Left ventricle myocardium inferior (tissue), 1 donor: Measurements from ENCODE around the gene NCKAP5. TPM values are rescaled to one million over a fixed set of nuclear protein-coding genes. Genes with fewer than 3 reads are reported as not detected.

Experiments
- DNase-seq: peaks from one replicate; pipeline ENCODE4 v3.0.0-alpha.2; 2020
- H3K27ac ChIP-seq: fragments of 200-600 bp; replicated peaks from 2 replicates; pipeline ENCODE4 v1.8.0; 2021
- H3K27me3 ChIP-seq: fragments of 200-600 bp; 2 replicates; pipeline ENCODE4 v1.8.0; 2021; ENCODE audit warnings: low read depth
- H3K36me3 ChIP-seq: fragments of 200-600 bp; 2 replicates; pipeline ENCODE4 v1.8.0; 2021
- H3K4me1 ChIP-seq: fragments of 200-600 bp; 2 replicates; pipeline ENCODE4 v1.8.0; 2021
- H3K4me3 ChIP-seq: fragments of 200-600 bp; 2 replicates; pipeline ENCODE4 v1.8.0; 2021; ENCODE audit warnings: mild to moderate bottlenecking, moderate library complexity
- H3K9me3 ChIP-seq: fragments of 200-600 bp; replicated peaks from 2 replicates; pipeline ENCODE4 v1.8.0; 2021
- CTCF ChIP-seq: fragments of 200-600 bp; IDR thresholded peaks from 2 replicates; pipeline ENCODE4 v1.8.0; 2021; ENCODE audit warnings: antibody characterized with exemption, mild to moderate bottlenecking, borderline replicate concordance
- intact Hi-C: fragments of 100-400 bp; cut with micrococcal nuclease; formaldehyde crosslinking; loops from one replicate; pipeline ENCODE4 v1.11.0; 2022
- total RNA-seq: library from RNA; stranded (reverse); fragmentation: NEBNext Ultra II Directional; extraction: Animal tissue kit (Norgen Biotek cat#: 25700); gene quantifications from one replicate; pipeline ENCODE4 v1.2.1, GENCODE V29; 2021
- donor health status: DM: no; HTN: yes; CAD: no; lungs with severe emphysema.

Gene NCKAP5
- total RNA-seq, 1 donor from 2014 or later: 6.0 TPM

DNA sequence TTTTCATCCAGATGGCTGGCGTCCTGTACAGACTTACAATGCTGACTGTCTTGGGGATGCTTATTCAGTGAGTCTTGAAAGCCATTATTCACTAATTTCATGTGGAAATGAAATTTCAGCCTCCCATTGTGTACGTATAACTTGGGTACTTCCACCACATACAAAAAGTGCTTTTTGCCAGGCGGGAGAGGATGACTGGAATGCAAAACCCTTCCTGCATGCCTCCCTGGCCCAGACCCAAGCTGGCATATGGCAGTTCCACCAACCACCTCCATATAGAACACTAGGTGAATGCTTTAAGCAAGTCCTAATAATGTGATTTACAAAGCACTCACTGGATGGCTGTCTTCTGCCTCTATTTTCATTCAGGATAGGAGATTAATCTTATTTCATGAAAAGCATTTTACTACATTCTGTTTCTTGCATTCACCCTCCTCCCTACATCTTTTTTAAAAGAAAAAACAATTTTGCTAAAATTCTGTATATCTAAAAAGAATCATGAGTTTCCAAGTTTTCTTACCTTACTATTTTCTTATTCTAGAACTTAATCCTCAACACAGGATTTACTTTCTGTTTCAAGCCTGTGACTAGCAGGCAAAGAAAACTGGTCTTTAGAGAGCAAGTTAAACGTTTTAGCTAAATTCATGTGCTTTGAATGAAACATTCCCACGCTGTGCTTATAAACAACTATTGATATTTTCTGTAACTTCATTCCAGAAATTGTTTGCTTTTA lies 327.6 kb downstream of the NCKAP5 start:
- no peaks in the 10 kb centered on the region for H3K9me3 ChIP-seq
- no peaks in the 10 kb centered on the region for H3K27me3 ChIP-seq
- peaks cover 11% of the 10 kb centered on the region for H3K4me1 ChIP-seq
- TF ChIP-seq CTCF: no peak
- intact Hi-C loops: no loop called here
- no peaks in the 10 kb centered on the region for H3K36me3 ChIP-seq
- no peak overlapping the region for H3K27ac ChIP-seq
- H3K4me3 ChIP-seq: peak overlapping the region; percentile 36
- no peak for DNase-seq

DNA sequence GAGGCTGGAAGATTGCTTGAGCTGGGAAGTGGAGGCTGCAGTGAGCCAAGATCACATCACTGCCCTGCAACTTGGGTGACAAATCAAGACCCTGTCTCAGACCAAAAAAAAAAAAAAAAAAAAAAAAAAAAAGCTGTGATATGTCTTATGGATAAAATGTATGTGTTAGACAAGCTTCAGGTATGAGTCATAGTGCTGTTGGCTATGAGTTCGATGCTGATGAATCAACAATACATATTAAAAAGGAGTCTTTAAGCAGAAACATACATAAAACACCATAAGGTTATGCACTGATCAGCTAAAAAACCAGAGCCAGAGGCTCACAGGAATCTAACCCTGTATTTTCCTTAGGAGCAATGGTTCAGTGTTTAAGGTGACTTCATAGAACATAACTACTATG lies 332.3 kb downstream of the NCKAP5 start:
- no peak overlapping the region for H3K27ac ChIP-seq
- no peak overlapping the region for H3K4me3 ChIP-seq
- H3K4me1 ChIP-seq: peaks cover 14% of the 10 kb centered on the region
- H3K27me3 ChIP-seq: no peaks in the 10 kb centered on the region
- no peak for DNase-seq
- no peaks in the 10 kb centered on the region for H3K36me3 ChIP-seq
- no peak for TF ChIP-seq CTCF
- intact Hi-C loops: no loop called here
- H3K9me3 ChIP-seq: no peaks in the 10 kb centered on the region

- Histone ChIP-seq H3K36me3 (no peaks in the 10 kb centered on the region), H3K27ac (no peak overlapping the region), H3K27me3 (no peaks in the 10 kb centered on the region), H3K4me3 (no peak overlapping the region), H3K9me3 (no peaks in the 10 kb centered on the region), H3K4me1 (peaks cover 14% of the 10 kb centered on the region)
- TF ChIP-seq CTCF: no peak
- no peak for DNase-seq
- intact Hi-C loops: no loop called here
Measured at GRCh38 chr2:133232556-133232955, 335.7 kb downstream of the NCKAP5 start.

DNA sequence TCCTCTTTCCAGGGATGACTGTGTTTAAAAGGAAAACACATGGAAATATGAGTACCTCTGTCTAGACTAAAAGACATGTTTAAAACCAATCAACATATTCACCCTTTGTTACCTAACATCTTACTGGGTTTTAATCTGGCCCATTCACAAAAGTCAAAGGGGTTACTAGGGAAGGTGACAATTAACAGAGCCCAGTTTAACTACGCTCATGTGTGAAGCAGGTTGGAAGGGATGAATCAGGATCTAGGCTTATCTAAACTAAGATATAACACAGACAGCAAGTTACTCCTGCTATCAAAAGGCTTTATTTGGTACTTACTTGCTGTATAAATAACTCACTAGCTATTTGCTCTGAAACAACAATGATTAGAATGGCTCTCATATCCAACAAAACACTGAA lies 337.0 kb downstream of the NCKAP5 start:
- no peaks in the 10 kb centered on the region for H3K9me3 ChIP-seq
- peaks cover 14% of the 10 kb centered on the region for H3K4me1 ChIP-seq
- H3K27me3 ChIP-seq: no peaks in the 10 kb centered on the region
- no peak for TF ChIP-seq CTCF
- no peak overlapping the region for H3K27ac ChIP-seq
- no peaks in the 10 kb centered on the region for H3K36me3 ChIP-seq
- DNase-seq: no peak
- no peak overlapping the region for H3K4me3 ChIP-seq
- intact Hi-C loops: no loop called here

DNA sequence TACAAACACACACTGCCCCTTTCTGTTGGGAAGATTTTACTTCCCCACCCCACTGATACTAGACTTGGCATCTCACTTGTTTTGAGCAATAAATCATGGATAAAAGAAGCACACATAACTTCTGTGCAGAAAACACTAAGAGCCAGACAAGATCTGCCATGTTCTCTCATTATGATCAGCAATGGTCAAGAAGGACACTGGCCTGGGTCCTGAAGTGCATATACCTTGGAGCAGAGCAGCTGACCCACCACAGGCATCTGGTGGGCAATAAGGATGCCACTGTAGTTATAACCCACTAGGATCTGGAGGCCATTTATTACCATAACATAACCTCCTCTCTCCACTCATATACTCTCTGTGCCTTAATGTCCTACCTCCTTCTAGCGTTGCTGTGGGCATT lies 338.3 kb downstream of the NCKAP5 start:
- intact Hi-C loops: no loop called here
- H3K4me1 ChIP-seq: peaks cover 14% of the 10 kb centered on the region
- no peak overlapping the region for H3K27ac ChIP-seq
- no peaks in the 10 kb centered on the region for H3K36me3 ChIP-seq
- H3K9me3 ChIP-seq: no peaks in the 10 kb centered on the region
- H3K27me3 ChIP-seq: no peaks in the 10 kb centered on the region
- DNase-seq: no peak
- no peak for TF ChIP-seq CTCF
- H3K4me3 ChIP-seq: no peak overlapping the region
